Smooth muscle cell (in vitro differentiated cells): ENCODE measurements around the gene FUT2. TPM values are rescaled to one million over a fixed set of nuclear protein-coding genes. Genes with fewer than 3 reads are reported as not detected.

Source experiments
- DNase-seq: peaks from one replicate; lab custom pipeline; 2025; ENCODE audit not compliant: unreplicated experiment; lab: John Stamatoyannopoulos, UW
- H2AFZ ChIP-seq: fragments of 200-600 bp; sonication (generic); 2 replicates; pipeline ENCODE4 v1.6.0; 2016; ENCODE audit warnings: antibody characterized with exemption, low read depth, mild to moderate bottlenecking
- H3F3A ChIP-seq: fragments of 200-600 bp; sonication (generic); 2 replicates; pipeline ENCODE4 v1.6.0; 2017; ENCODE audit warnings: antibody characterized with exemption, low read depth
- H3K27ac ChIP-seq: fragments of 200-600 bp; sonication (generic); 2 replicates; pipeline ENCODE4 v1.5.1; 2016; ENCODE audit warnings: low read depth, mild to moderate bottlenecking
- H3K27me3 ChIP-seq: fragments of 200-600 bp; sonication (generic); 2 replicates; pipeline ENCODE4 v1.6.1; 2016; ENCODE audit warnings: low read depth, mild to moderate bottlenecking
- H3K36me3 ChIP-seq: fragments of 200-600 bp; sonication (generic); 2 replicates; pipeline ENCODE4 v1.5.1; 2016; ENCODE audit warnings: low read depth
- H3K4me1 ChIP-seq: fragments of 200-600 bp; sonication (generic); 2 replicates; pipeline ENCODE4 v1.5.1; 2016; ENCODE audit warnings: low read depth
- H3K4me2 ChIP-seq: fragments of 200-600 bp; sonication (generic); 2 replicates; pipeline ENCODE4 v1.6.0; 2016; ENCODE audit warnings: mild to moderate bottlenecking
- H3K4me3 ChIP-seq: fragments of 200-600 bp; sonication (generic); 2 replicates; pipeline ENCODE4 v1.5.1; 2016; ENCODE audit warnings: mild to moderate bottlenecking
- H3K79me2 ChIP-seq: fragments of 200-600 bp; sonication (generic); 2 replicates; pipeline ENCODE4 v1.6.0; 2016; ENCODE audit warnings: low read depth, mild to moderate bottlenecking
- H3K9ac ChIP-seq: fragments of 200-600 bp; sonication (generic); 2 replicates; pipeline ENCODE4 v1.6.0; 2016; ENCODE audit warnings: low read depth
- H3K9me3 ChIP-seq: fragments of 200-600 bp; sonication (generic); replicated peaks from 2 replicates; pipeline ENCODE4 v1.5.1; 2016; ENCODE audit warnings: low read depth
- H4K20me1 ChIP-seq: fragments of 200-600 bp; sonication (generic); 2 replicates; pipeline ENCODE4 v1.6.0; 2016; ENCODE audit warnings: low read depth
- WGBS: methylation state at CpG from one replicate; pipeline ENCODE4 v1.1.7; 2016; ENCODE audit warnings: low lambda C conversion rate; 5-methylcytosine and 5-hydroxymethylcytosine counted together
- polyA plus RNA-seq: library from polyadenylated mRNA; unstranded; fragments of >200 nt; fragmentation: Nextera tagmentation; extraction: Ambion mirVana; gene quantifications from 2 replicates; pipeline ENCODE4 v1.2.1, GENCODE V29; 2016
- total RNA-seq: library from RNA; depleted of rRNA; stranded (reverse); fragments of >200 nt; gene quantifications from 2 replicates; pipeline ENCODE4 v1.2.3, GENCODE V29; 2014
- TF ChIP-seq, protein P1 (sequence below): fragments of 200-600 bp; sonication (generic); IDR thresholded peaks from 2 replicates; pipeline ENCODE4 v1.5.1; 2017; ENCODE audit warnings: borderline replicate concordance, mild to moderate bottlenecking, antibody characterized with exemption; ENCODE audit not compliant: insufficient read depth, poor library complexity, severe bottlenecking

Gene FUT2
- total and polyA plus RNA-seq, 2 experiments from 2014 or later, result 0.18 to 1.1 TPM

GRCh38 chr19:48713864-48714755, 18.3 kb downstream of the FUT2 start:
- 1% methylated on average over 62 of the region's 67 CpGs for WGBS
- H3K4me2 ChIP-seq, result peak overlapping the region; percentile 92
- peaks cover 8% of the 10 kb centered on the region for H3F3A ChIP-seq
- H3K4me1 ChIP-seq, result peaks cover 21% of the 10 kb centered on the region
- no peaks in the 10 kb centered on the region for H3K79me2 ChIP-seq
- peak overlapping the region; percentile 65 for H3K9ac ChIP-seq
- TF ChIP-seq, protein P1, sequence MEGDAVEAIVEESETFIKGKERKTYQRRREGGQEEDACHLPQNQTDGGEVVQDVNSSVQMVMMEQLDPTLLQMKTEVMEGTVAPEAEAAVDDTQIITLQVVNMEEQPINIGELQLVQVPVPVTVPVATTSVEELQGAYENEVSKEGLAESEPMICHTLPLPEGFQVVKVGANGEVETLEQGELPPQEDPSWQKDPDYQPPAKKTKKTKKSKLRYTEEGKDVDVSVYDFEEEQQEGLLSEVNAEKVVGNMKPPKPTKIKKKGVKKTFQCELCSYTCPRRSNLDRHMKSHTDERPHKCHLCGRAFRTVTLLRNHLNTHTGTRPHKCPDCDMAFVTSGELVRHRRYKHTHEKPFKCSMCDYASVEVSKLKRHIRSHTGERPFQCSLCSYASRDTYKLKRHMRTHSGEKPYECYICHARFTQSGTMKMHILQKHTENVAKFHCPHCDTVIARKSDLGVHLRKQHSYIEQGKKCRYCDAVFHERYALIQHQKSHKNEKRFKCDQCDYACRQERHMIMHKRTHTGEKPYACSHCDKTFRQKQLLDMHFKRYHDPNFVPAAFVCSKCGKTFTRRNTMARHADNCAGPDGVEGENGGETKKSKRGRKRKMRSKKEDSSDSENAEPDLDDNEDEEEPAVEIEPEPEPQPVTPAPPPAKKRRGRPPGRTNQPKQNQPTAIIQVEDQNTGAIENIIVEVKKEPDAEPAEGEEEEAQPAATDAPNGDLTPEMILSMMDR, result no peak
- peak overlapping the region; percentile 80 for H3K27ac ChIP-seq
- H3K4me3 ChIP-seq, result peak overlapping the region; percentile 71
- no peaks in the 10 kb centered on the region for H3K9me3 ChIP-seq
- no peaks in the 10 kb centered on the region for H3K27me3 ChIP-seq
- peak; percentile 97 for DNase-seq
- H4K20me1 ChIP-seq, result no peaks in the 10 kb centered on the region
- H2AFZ ChIP-seq, result peak overlapping the region; percentile 90
- no peaks in the 10 kb centered on the region for H3K36me3 ChIP-seq

- Histone ChIP-seq H3K27me3 (no peaks in the 10 kb centered on the region), H3K9me3 (no peaks in the 10 kb centered on the region), H3K27ac (peak overlapping the region; percentile 80), H3K79me2 (no peaks in the 10 kb centered on the region), H3K4me2 (peak overlapping the region; percentile 92), H3K36me3 (no peaks in the 10 kb centered on the region), H4K20me1 (no peaks in the 10 kb centered on the region), H2AFZ (peak overlapping the region; percentile 86), H3K4me3 (peak overlapping the region; percentile 60), H3F3A (peaks cover 8% of the 10 kb centered on the region), H3K9ac (peak overlapping the region; percentile 65), H3K4me1 (peaks cover 21% of the 10 kb centered on the region)
- WGBS, result 75% methylated on average over 26 of the region's 26 CpGs
- no peak for DNase-seq
- TF ChIP-seq, protein P1, result no peak
These were observed 19.2 kb downstream of the FUT2 start for GRCh38 chr19:48714759-48715675.

DNA sequence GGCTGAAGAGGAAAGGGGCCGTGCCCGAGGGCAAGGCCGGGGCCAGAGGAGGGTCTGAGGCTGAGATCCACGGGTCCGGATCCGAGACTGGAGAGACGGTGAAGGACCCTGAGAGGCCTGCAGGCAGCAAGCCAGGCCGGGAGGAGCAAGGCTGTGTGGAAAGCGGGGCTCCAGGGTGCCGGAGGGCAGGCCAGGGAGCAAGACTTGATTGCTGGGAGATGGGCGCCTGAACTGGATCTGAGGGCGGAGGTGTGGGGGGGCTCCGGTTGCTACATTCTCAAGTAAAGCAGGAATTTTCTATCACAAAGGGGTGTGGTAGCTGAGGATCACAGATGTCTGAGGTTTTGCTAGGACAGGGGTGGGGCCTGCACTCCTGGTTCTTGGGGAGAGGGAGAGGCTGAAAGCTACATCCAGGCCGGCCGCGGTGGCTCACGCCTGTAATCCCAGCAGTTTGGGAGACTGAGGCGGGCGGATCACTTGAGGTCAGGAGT, 20.0 kb downstream of the FUT2 start:
- H3F3A ChIP-seq, result peaks cover 8% of the 10 kb centered on the region
- no peak overlapping the region for H2AFZ ChIP-seq
- H3K4me2 ChIP-seq, result no peak overlapping the region
- WGBS, result 94% methylated on average over 19 of the region's 19 CpGs
- H3K36me3 ChIP-seq, result no peaks in the 10 kb centered on the region
- TF ChIP-seq, protein P1, result no peak
- H3K4me1 ChIP-seq, result peaks cover 21% of the 10 kb centered on the region
- H3K4me3 ChIP-seq, result peak overlapping the region; percentile 60
- DNase-seq, result no peak
- H3K27ac ChIP-seq, result no peak overlapping the region
- no peaks in the 10 kb centered on the region for H3K27me3 ChIP-seq
- no peaks in the 10 kb centered on the region for H3K9me3 ChIP-seq
- no peaks in the 10 kb centered on the region for H3K79me2 ChIP-seq
- H4K20me1 ChIP-seq, result no peaks in the 10 kb centered on the region
- H3K9ac ChIP-seq, result no peak overlapping the region
